Lower leg skin (tissue), 4 donors: ENCODE results near the gene SLC25A25. TPM values are rescaled to one million over a fixed set of nuclear protein-coding genes. Genes with fewer than 3 reads are reported as not detected.

Experiments
- DNase-seq, 2 donors: peaks; one replicate each; pipeline ENCODE4 v3.0.0-alpha.2; 2019; ENCODE audit warnings: low spot score in 2 of 2
- H3K4me3 ChIP-seq: fragments of 200-600 bp; sonication (generic); 2 replicates; pipeline ENCODE4 v1.5.1; 2017; ENCODE audit warnings: mild to moderate bottlenecking, low read depth; ENCODE audit not compliant: poor library complexity, severe bottlenecking
- CTCF ChIP-seq, 3 donors: fragments of 450-650 bp; IDR thresholded peaks; one replicate each; pipeline ENCODE4 v1.5.1; 2016; ENCODE audit warnings: antibody characterized with exemption in 3 of 3, mild to moderate bottlenecking in 3 of 3, moderate library complexity in 2 of 3
- POLR2A ChIP-seq, 2 donors: fragments of 450-650 bp; IDR thresholded peaks; one replicate each; pipeline ENCODE4 v1.6.1; 2016 to 2017; ENCODE audit warnings: antibody characterized with exemption in 2 of 2, mild to moderate bottlenecking in 1 of 2, moderate library complexity in 1 of 2
- WGBS, 2 donors: methylation state at CpG; one replicate each; pipeline ENCODE4 v1.1.5; 2018; 5-methylcytosine and 5-hydroxymethylcytosine counted together
- intact Hi-C: fragments of 100-400 bp; cut with DNase I; formaldehyde crosslinking; loops from one replicate; pipeline ENCODE4 v1.15.0; 2023; ENCODE audit warnings: low total_unique reads
- total RNA-seq, 4 donors: library from RNA; depleted of rRNA; stranded (reverse); fragments of >200 nt; gene quantifications; one replicate each; pipeline ENCODE4 v1.1.0, GENCODE V29; 2016

The SLC25A25 gene
- total RNA-seq, 4 donors from 2014 or later, result 26.4 to 40.3 (median 32.0) TPM

- no peak overlapping the region for H3K4me3 ChIP-seq
- intact Hi-C loops, result no loop called here
- 47 to 69% methylated on average over 9 to 12 of the region's 13 CpGs for WGBS, 2 donors
- TF ChIP-seq CTCF (IDR thresholded peaks at IDR 0.05), result no peak
- no peak for TF ChIP-seq POLR2A (IDR thresholded peaks at IDR 0.05)
- no peak for DNase-seq
Observed at GRCh38 chr9:128145951-128146351, 77.9 kb downstream of the SLC25A25 start.

GRCh38 chr9:128146591-128147120 is 78.6 kb downstream of the SLC25A25 start:
- TF ChIP-seq POLR2A (IDR thresholded peaks at IDR 0.05), result no peak
- TF ChIP-seq CTCF (IDR thresholded peaks at IDR 0.05), result no peak

GRCh38 chr9:128148509-128149000 is 80.5 kb downstream of the SLC25A25 start:
- no peak overlapping the region for H3K4me3 ChIP-seq
- intact Hi-C loops, result no loop called here
- WGBS, 2 donors, result 81 to 84% methylated on average over 4 to 5 of the region's 5 CpGs
- TF ChIP-seq POLR2A (IDR thresholded peaks at IDR 0.05), result no peak
- TF ChIP-seq CTCF (IDR thresholded peaks at IDR 0.05), result no peak
- DNase-seq, result no peak

More at GRCh38 chr9:128146591-128147120, 78.6 kb downstream of the SLC25A25 start:
- H3K4me3 ChIP-seq, result no peak overlapping the region
- WGBS, 2 donors, result 88 to 97% methylated on average over 6 to 8 of the region's 8 CpGs
- intact Hi-C loops, result no loop called here
- no peak for DNase-seq

GRCh38 chr9:128149001-128149701 is 81.1 kb downstream of the SLC25A25 start, which contains the start of gene LCN2:
LCN2 (plus strand) TSS chr9:128149453; CDS start chr9:128149526, 73 bp downstream.
- H3K4me3 ChIP-seq, result no peak within 1 kb of the TSS
- no peak for DNase-seq
- intact Hi-C loops, result no loop called here
- TF ChIP-seq CTCF (IDR thresholded peaks at IDR 0.05), result no peak
- TF ChIP-seq POLR2A (IDR thresholded peaks at IDR 0.05), result no peak
- 43 to 48% methylated on average over 9 of the region's 9 CpGs for WGBS, 2 donors

GRCh38 chr9:128149951-128150593 is 82.0 kb downstream of the SLC25A25 start:
- TF ChIP-seq CTCF (IDR thresholded peaks at IDR 0.05) (no peak), POLR2A (IDR thresholded peaks at IDR 0.05) (no peak)
- no peak for DNase-seq
- no peak overlapping the region for H3K4me3 ChIP-seq
- 62 to 63% methylated on average over 11 of the region's 11 CpGs for WGBS, 2 donors
- intact Hi-C loops, result no loop called here
